GM10266 (cell line): ENCODE results near the gene CCSER2.

ENCODE experiments used
- DNase-seq: peaks from one replicate; pipeline ENCODE4 v3.0.0; 2012; ENCODE audit errors: extremely low spot score
- TF ChIP-seq, protein P1 (sequence below): IDR thresholded peaks from 2 replicates; pipeline ENCODE4 v1.5.1; 2012; ENCODE audit warnings: mild to moderate bottlenecking, low read depth; ENCODE audit not compliant: control insufficient read depth, insufficient read depth; ENCODE audit errors: missing control alignments

The CCSER2 gene

DNA sequence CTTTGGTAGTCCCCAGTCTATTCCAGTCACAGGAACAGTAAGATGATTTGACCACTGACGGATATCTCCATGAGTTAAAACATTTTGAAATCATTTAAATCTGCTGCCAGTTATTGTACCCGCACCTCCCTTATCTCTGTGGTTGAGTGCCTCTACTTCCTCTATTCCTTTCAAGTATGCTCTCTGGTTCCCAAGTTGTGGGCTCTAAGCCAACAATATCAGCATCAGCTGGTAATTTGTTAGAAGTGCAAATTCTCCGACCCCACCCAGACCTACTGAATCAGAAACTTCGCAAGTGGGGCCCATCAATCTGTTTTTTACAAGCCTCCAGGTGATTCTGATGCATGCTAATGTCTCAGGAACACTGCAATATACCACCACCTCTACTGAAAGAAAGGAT is 235.5 kb downstream of the CCSER2 start:
- TF ChIP-seq, protein P1, sequence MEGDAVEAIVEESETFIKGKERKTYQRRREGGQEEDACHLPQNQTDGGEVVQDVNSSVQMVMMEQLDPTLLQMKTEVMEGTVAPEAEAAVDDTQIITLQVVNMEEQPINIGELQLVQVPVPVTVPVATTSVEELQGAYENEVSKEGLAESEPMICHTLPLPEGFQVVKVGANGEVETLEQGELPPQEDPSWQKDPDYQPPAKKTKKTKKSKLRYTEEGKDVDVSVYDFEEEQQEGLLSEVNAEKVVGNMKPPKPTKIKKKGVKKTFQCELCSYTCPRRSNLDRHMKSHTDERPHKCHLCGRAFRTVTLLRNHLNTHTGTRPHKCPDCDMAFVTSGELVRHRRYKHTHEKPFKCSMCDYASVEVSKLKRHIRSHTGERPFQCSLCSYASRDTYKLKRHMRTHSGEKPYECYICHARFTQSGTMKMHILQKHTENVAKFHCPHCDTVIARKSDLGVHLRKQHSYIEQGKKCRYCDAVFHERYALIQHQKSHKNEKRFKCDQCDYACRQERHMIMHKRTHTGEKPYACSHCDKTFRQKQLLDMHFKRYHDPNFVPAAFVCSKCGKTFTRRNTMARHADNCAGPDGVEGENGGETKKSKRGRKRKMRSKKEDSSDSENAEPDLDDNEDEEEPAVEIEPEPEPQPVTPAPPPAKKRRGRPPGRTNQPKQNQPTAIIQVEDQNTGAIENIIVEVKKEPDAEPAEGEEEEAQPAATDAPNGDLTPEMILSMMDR: no peak
- no peak for DNase-seq

DNA sequence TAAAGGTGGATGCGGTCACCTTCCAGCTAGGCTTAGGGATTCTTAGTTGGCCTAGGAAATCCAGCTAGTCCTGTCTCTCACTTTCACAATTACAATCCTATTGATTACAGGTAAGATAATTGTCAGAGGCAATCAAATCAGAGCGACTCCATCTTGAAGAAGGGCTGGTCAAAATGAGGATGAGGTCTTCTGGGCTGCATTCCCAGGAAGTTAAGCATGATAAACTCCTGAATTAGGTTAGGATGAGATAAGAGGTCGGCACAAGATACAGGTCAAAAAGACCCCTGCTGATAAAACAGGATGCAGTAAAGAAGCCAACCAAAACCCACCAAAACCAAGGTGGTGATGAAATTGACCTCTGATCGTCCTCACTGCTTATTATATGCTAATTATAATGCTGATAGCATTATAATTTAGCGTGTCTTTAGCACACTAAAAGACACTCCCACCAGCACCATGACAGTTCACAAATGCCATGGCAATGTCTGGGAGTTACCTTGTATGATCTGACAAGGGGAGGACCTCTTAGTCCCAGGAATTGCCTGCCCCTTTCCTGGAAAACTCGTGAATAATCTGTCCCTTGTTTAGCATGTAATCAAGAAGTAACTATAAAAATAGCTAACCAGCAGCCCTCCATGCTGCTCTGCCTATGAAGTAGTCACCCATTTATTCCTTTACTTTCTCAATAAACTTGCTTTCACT is 237.6 kb downstream of the CCSER2 start:
- no peak for DNase-seq
- TF ChIP-seq, protein P1: no peak

DNA sequence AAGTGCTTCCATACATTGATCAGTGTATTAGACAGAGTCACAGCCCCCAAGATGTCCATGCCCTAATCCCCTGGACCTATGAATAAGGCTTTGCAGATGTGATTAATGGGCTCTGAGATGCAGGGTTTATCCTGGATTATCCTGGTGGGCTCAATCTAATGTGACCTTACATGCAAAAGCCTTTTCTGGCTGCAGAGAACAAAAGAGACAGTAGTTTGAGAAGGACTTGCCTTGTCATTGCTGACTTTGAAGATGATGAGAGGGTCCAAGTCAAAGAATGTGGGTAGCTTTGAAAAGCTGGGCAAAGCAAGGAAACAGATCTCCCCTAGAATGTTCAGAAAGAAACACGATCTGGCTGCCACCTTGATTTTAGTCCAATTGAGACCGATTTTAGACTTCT is 238.7 kb downstream of the CCSER2 start:
- no peak for DNase-seq
- TF ChIP-seq, protein P1: no peak
